SK-N-SH (cell line): ENCODE results near the gene MYLK. TPM values are rescaled to one million over a fixed set of nuclear protein-coding genes. Genes with fewer than 3 reads are reported as not detected.

Source experiments
- CTCF ChIA-PET: fragments of 300-600, 350-600 bp; formaldehyde crosslinking; extraction: SDS; loops from one replicate; lab custom pipeline; 2021; lab: Yijun Ruan, JAX
- POLR2A ChIA-PET: fragments of 350-600 bp; sonication (Branson Sonifier 250); formaldehyde crosslinking; extraction: SDS; loops from one replicate; lab custom pipeline; 2020; ENCODE audit warnings: antibody characterized with exemption, inconsistent platforms; lab: Yijun Ruan, JAX
- DNase-seq: peaks from one replicate; pipeline ENCODE4 v3.0.0; 2012
- H2AFZ ChIP-seq: fragments of 200-600 bp; sonication (generic); 2 replicates; pipeline ENCODE4 v1.8.1; 2016; ENCODE audit warnings: antibody characterized with exemption, mild to moderate bottlenecking, low read depth
- H3F3A ChIP-seq: fragments of 200-600 bp; sonication (generic); replicated peaks from 2 replicates; pipeline ENCODE3; 2016; ENCODE audit warnings: antibody characterized with exemption, mild to moderate bottlenecking; ENCODE audit not compliant: insufficient read depth
- H3K27ac ChIP-seq, 2 experiments: fragments of 200-500 bp in 1 of 2; fragments of 200-600 bp in 1 of 2; sonication (Bioruptor generic) in 1 of 2; sonication (generic), shearing (Covaris generic) in 1 of 2; 2 replicates each; pipeline versions ENCODE4 v1.5.1 to v1.6.1; 2014 to 2016; ENCODE audit warnings: low read depth in 2 of 2, inconsistent platforms in 1 of 2, low read length in 1 of 2, mild to moderate bottlenecking in 1 of 2, mixed read lengths in 1 of 2
- H3K27me3 ChIP-seq: fragments of 200-600 bp; sonication (generic), shearing (Covaris generic); 2 replicates; pipeline ENCODE4 v1.6.1; 2016; ENCODE audit warnings: mixed run types; ENCODE audit not compliant: insufficient read depth
- H3K36me3 ChIP-seq, 2 experiments: fragments of 200-500 bp in 1 of 2; fragments of 200-600 bp in 1 of 2; sonication (Bioruptor generic) in 1 of 2; sonication (generic) in 1 of 2; replicated peaks in 1 of 2; 2 replicates each; pipeline versions ENCODE3 to v1.5.1; 2014 to 2016; ENCODE audit warnings: low read length in 1 of 2, mild to moderate bottlenecking in 1 of 2; ENCODE audit not compliant: insufficient read depth in 2 of 2, control insufficient read depth in 1 of 2
- H3K4me1 ChIP-seq, 2 experiments: fragments of 200-500 bp in 1 of 2; fragments of 200-600 bp in 1 of 2; sonication (Bioruptor generic) in 1 of 2; sonication (generic), shearing (Covaris generic) in 1 of 2; 2 replicates each; pipeline versions ENCODE4 v1.5.1 to v1.6.1; 2014 to 2016; ENCODE audit warnings: low read depth in 1 of 2, low read length in 1 of 2, mixed run types in 1 of 2; ENCODE audit not compliant: insufficient read depth in 2 of 2, control insufficient read depth in 1 of 2
- H3K4me2 ChIP-seq: fragments of 200-600 bp; sonication (generic), shearing (Covaris generic); 2 replicates; pipeline ENCODE4 v1.6.1; 2017; ENCODE audit warnings: mixed run types
- H3K4me3 ChIP-seq, 2 experiments: fragments of 200-500 bp in 1 of 2; fragments of 200-600 bp in 1 of 2; sonication (Bioruptor generic) in 1 of 2; sonication (generic), shearing (Covaris generic) in 1 of 2; 2 replicates each; pipeline versions ENCODE4 v1.5.1 to v1.8.1; 2014 to 2016; ENCODE audit warnings: low read depth in 2 of 2, inconsistent platforms in 1 of 2, low read length in 1 of 2, mild to moderate bottlenecking in 1 of 2, mixed read lengths in 1 of 2, moderate library complexity in 1 of 2
- H3K79me2 ChIP-seq: fragments of 200-600 bp; sonication (generic); 2 replicates; pipeline ENCODE4 v1.8.1; 2017; ENCODE audit warnings: mild to moderate bottlenecking; ENCODE audit not compliant: insufficient read depth
- H3K9ac ChIP-seq: fragments of 200-600 bp; sonication (generic); 2 replicates; pipeline ENCODE4 v1.6.1; 2017; ENCODE audit warnings: mixed run types
- H3K9me2 ChIP-seq: fragments of 200-600 bp; sonication (generic); 2 replicates; pipeline ENCODE4 v1.6.1; 2017; ENCODE audit warnings: mixed run types
- H3K9me3 ChIP-seq: fragments of 200-600 bp; sonication (generic); 2 replicates; pipeline ENCODE4 v1.6.1; 2017; ENCODE audit warnings: mixed run types, mild to moderate bottlenecking, moderate library complexity
- H4K20me1 ChIP-seq: fragments of 200-600 bp; sonication (generic); 2 replicates; pipeline ENCODE4 v1.6.1; 2017; ENCODE audit warnings: mild to moderate bottlenecking, mixed run types; ENCODE audit not compliant: insufficient read depth
- CTCF ChIP-seq: fragments of 200-600 bp; sonication (generic); IDR thresholded peaks from 2 replicates; pipeline ENCODE4 v1.6.1; 2017; ENCODE audit warnings: antibody characterized with exemption, mild to moderate bottlenecking, moderate library complexity
- ELF1 ChIP-seq: IDR thresholded peaks from 2 replicates; pipeline ENCODE4 v1.4.0; 2012
- EZH2phosphoT487 ChIP-seq: fragments of 200-600 bp; sonication (generic); IDR thresholded peaks from 2 replicates; pipeline ENCODE4 v1.6.1; 2017; ENCODE audit warnings: low read depth, mixed run types, mild to moderate bottlenecking, antibody characterized with exemption, moderate library complexity, borderline replicate concordance
- FOXJ3 ChIP-seq: sonication (generic); formaldehyde crosslinking; IDR thresholded peaks from 2 replicates; pipeline ENCODE4 v1.5.1; 2020; ENCODE audit warnings: mild to moderate bottlenecking, missing genetic modification reagents
- FOXM1 ChIP-seq: IDR thresholded peaks from 2 replicates; pipeline ENCODE4 v1.4.0; 2012; ENCODE audit warnings: low read depth, mild to moderate bottlenecking
- GABPA ChIP-seq: IDR thresholded peaks from 2 replicates; pipeline ENCODE4 v1.4.0; 2012; ENCODE audit warnings: low read depth, mild to moderate bottlenecking
- IRF3 ChIP-seq: fragments of 150-350 bp; IDR thresholded peaks from 2 replicates; pipeline ENCODE4 v1.6.1; 2016; ENCODE audit warnings: mild to moderate bottlenecking, low read depth, low read length
- JUND ChIP-seq: IDR thresholded peaks from 2 replicates; pipeline ENCODE4 v1.4.0; 2012
- MAX ChIP-seq: IDR thresholded peaks from 2 replicates; pipeline ENCODE4 v1.4.0; 2012; ENCODE audit warnings: low read depth
- NFIC ChIP-seq: IDR thresholded peaks from 2 replicates; pipeline ENCODE4 v1.4.0; 2012; ENCODE audit warnings: borderline replicate concordance
- PBX3 ChIP-seq: IDR thresholded peaks from 2 replicates; pipeline ENCODE4; 2012
- POLR2AphosphoS5 ChIP-seq: IDR thresholded peaks from 2 replicates; pipeline ENCODE4 v1.6.1; 2012; ENCODE audit warnings: low read depth, low read length
- RCOR1 ChIP-seq: fragments of 150-350 bp; IDR thresholded peaks from 2 replicates; pipeline ENCODE4 v1.6.1; 2017; ENCODE audit warnings: antibody characterized with exemption, low read length
- RFX5 ChIP-seq: IDR thresholded peaks from 2 replicates; pipeline ENCODE4 v1.6.1; 2012; ENCODE audit warnings: mild to moderate bottlenecking, improper control_type of control experiment, low read length
- TAF1 ChIP-seq: IDR thresholded peaks from 2 replicates; pipeline ENCODE4 v1.6.1; 2012; ENCODE audit warnings: low read depth, mild to moderate bottlenecking, low read length, moderate library complexity, borderline replicate concordance
- TCF12 ChIP-seq: IDR thresholded peaks from 2 replicates; pipeline ENCODE4 v1.4.0; 2012
- TEAD4 ChIP-seq: IDR thresholded peaks from 2 replicates; pipeline ENCODE4 v1.4.0; 2012; ENCODE audit warnings: mild to moderate bottlenecking, borderline replicate concordance; ENCODE audit not compliant: insufficient read depth
- USF1 ChIP-seq: IDR thresholded peaks from 2 replicates; pipeline ENCODE4 v1.4.0; 2012; ENCODE audit warnings: low read depth, borderline replicate concordance
- USF2 ChIP-seq: fragments of 150-350 bp; IDR thresholded peaks from 2 replicates; pipeline ENCODE4 v1.6.1; 2017; ENCODE audit warnings: antibody characterized with exemption, low read length, low read depth, borderline replicate concordance
- YY1 ChIP-seq: IDR thresholded peaks from 2 replicates; pipeline ENCODE4 v1.4.0; 2012; ENCODE audit warnings: low read depth, mild to moderate bottlenecking
- WGBS: methylation state at CpG from one replicate; pipeline ENCODE4 v1.1.6; 2017; ENCODE audit warnings: low lambda C conversion rate; 5-methylcytosine and 5-hydroxymethylcytosine counted together
- polyA plus RNA-seq, 3 experiments: library from polyadenylated mRNA; depleted of rRNA; stranded (reverse); fragments of >200 nt; gene quantifications; 2 replicates each; pipeline ENCODE4 v1.2.3, GENCODE V29; 2012

The MYLK gene
- polyA plus RNA-seq, 1 of the 3 experiments (the other 2 are of a cell fraction): 272 TPM

- H3K79me2 ChIP-seq: no peaks in the 10 kb centered on the region
- H3K27ac ChIP-seq: no peak overlapping the region
- ChIA-PET POLR2A (no interaction called here), CTCF (interaction anchor here (1.5 kb wide), 1 partner anchor 9 kb away, joined by 3 read pairs; the partner anchor contains the start of gene MYLK)
- no peak overlapping the region for H3K4me3 ChIP-seq
- no peaks in the 10 kb centered on the region for H3K9me2 ChIP-seq
- H3K9me3 ChIP-seq: peaks cover 12% of the 10 kb centered on the region; the same call in 1 of the 2 replicates
- no peaks in the 10 kb centered on the region for H3K4me1 ChIP-seq
- no peak for TF ChIP-seq TAF1
- no peak for TF ChIP-seq TEAD4
- TF ChIP-seq POLR2AphosphoS5: no peak
- no peak for TF ChIP-seq YY1
- TF ChIP-seq EZH2phosphoT487: no peak
- TF ChIP-seq RFX5: no peak
- TF ChIP-seq TCF12: no peak
- TF ChIP-seq CTCF: no peak
- TF ChIP-seq RCOR1: no peak
- TF ChIP-seq JUND: no peak
- TF ChIP-seq USF2: no peak
- TF ChIP-seq ELF1: no peak
- TF ChIP-seq NFIC: no peak
- no peak for TF ChIP-seq USF1
- no peaks in the 10 kb centered on the region for H4K20me1 ChIP-seq
- H2AFZ ChIP-seq: no peak overlapping the region
- peaks cover 2% of the 10 kb centered on the region for H3F3A ChIP-seq
- no peak overlapping the region for H3K4me2 ChIP-seq
- H3K36me3 ChIP-seq: no peaks in the 10 kb centered on the region
- no peak for DNase-seq
- no peaks in the 10 kb centered on the region for H3K27me3 ChIP-seq
- no peak overlapping the region for H3K9ac ChIP-seq
- 79% methylated on average over 1 of the region's 1 CpG for WGBS
These were observed 8.9 kb upstream of the MYLK start for GRCh38 chr3:123893012-123893411.

GRCh38 chr3:123892195-123892594 is 8.1 kb upstream of the MYLK start:
- no peaks in the 10 kb centered on the region for H4K20me1 ChIP-seq
- H3K27ac ChIP-seq: no peak overlapping the region
- TF ChIP-seq EZH2phosphoT487 (no peak), RCOR1 (no peak), FOXM1 (no peak), FOXJ3 (no peak), GABPA (no peak), ELF1 (no peak), IRF3 (no peak), TCF12 (no peak), MAX (no peak), PBX3 (no peak)
- TF ChIP-seq, all 33 proteins: peak for 0
- ChIA-PET POLR2A (no interaction called here), CTCF (interaction anchor here (1.5 kb wide), 1 partner anchor 8 kb away, joined by 3 read pairs; the partner anchor contains the start of gene MYLK)
- peak overlapping the region in 1 of 2 experiments; percentile 9; a peak in 1 of 4 replicates for H3K4me3 ChIP-seq
- no peaks in the 10 kb centered on the region for H3K4me1 ChIP-seq
- peaks cover 15% of the 10 kb centered on the region for H3K9me3 ChIP-seq
- H2AFZ ChIP-seq: no peak overlapping the region
- H3K9ac ChIP-seq: no peak overlapping the region
- no peaks in the 10 kb centered on the region for H3K79me2 ChIP-seq
- no peaks in the 10 kb centered on the region for H3K9me2 ChIP-seq
- no peak for DNase-seq
- H3F3A ChIP-seq: peaks cover 4% of the 10 kb centered on the region
- no peaks in the 10 kb centered on the region for H3K36me3 ChIP-seq
- H3K27me3 ChIP-seq: no peaks in the 10 kb centered on the region
- H3K4me2 ChIP-seq: no peak overlapping the region
- 4% methylated on average over 1 of the region's 1 CpG for WGBS
